SK-N-DZ (cell line): ENCODE results near the gene FKBP9. TPM values are rescaled to one million over a fixed set of nuclear protein-coding genes. Genes with fewer than 3 reads are reported as not detected.
A peak's percentile ranks its signal among the peaks of the same experiment; 100 is the strongest.
"Not testable (repeated sequence)": the region's sequence is repeated elsewhere in the genome, so short reads cannot be mapped to it uniquely, and the experiment has no call there.

Source experiments
- DNase-seq: peaks from one replicate; pipeline ENCODE4 v3.0.0-alpha.2; 2015; ENCODE audit warnings: low spot score
- polyA plus RNA-seq, 2 experiments: library from polyadenylated mRNA; depleted of rRNA; stranded (reverse); fragments of >200 nt; gene quantifications; 2 replicates each; pipeline ENCODE4 v1.2.3, GENCODE V29; 2014

Gene FKBP9
- polyA plus RNA-seq (2014; cell fraction: cytosol; rRNA removed), result 54.6 and 56.6 TPM in 2 replicates
- polyA plus RNA-seq (2014; cell fraction: nucleus; rRNA removed), result 24.3 and 68.4 TPM in 2 replicates

GRCh38 chr7:32957326-32958045 lies at the start of gene FKBP9:
Gene FKBP9 (plus strand): TSS chr7:32957440. CDS start chr7:32957574, 134 bp downstream.
- peak; percentile 82 for DNase-seq

- no peak for DNase-seq
Measured at GRCh38 chr7:32910195-32910594, 47.0 kb upstream of the FKBP9 start.

- no peak for DNase-seq
Measured at GRCh38 chr7:32914184-32914583, 43.1 kb upstream of the FKBP9 start.

- DNase-seq, result no peak
Measured at GRCh38 chr7:32915041-32915536, 42.2 kb upstream of the FKBP9 start.

GRCh38 chr7:32916006-32916405 lies 41.2 kb upstream of the FKBP9 start:
- DNase-seq, result no peak

- DNase-seq, result not testable (repeated sequence)
Measured at GRCh38 chr7:32916994-32917393, 40.2 kb upstream of the FKBP9 start.

GRCh38 chr7:32921896-32922295 lies 35.3 kb upstream of the FKBP9 start:
- DNase-seq, result no peak

- DNase-seq, result no peak
Measured at GRCh38 chr7:32928785-32929298, 28.4 kb upstream of the FKBP9 start.

GRCh38 chr7:32929430-32930143 lies 27.7 kb upstream of the FKBP9 start:
- no peak for DNase-seq

- no peak for DNase-seq
Measured at GRCh38 chr7:32930378-32930777, 26.9 kb upstream of the FKBP9 start.

GRCh38 chr7:32935558-32935957 lies 21.7 kb upstream of the FKBP9 start:
- no peak for DNase-seq

GRCh38 chr7:32936689-32937088 lies 20.6 kb upstream of the FKBP9 start:
- no peak for DNase-seq

- DNase-seq, result no peak
Measured at GRCh38 chr7:32937344-32938174, 19.7 kb upstream of the FKBP9 start.

GRCh38 chr7:32941181-32941580 lies 16.1 kb upstream of the FKBP9 start:
- no peak for DNase-seq

GRCh38 chr7:32941681-32942414 lies 15.4 kb upstream of the FKBP9 start:
- DNase-seq, result no peak

- DNase-seq, result peak; percentile 82
Measured at GRCh38 chr7:32942415-32943251, 14.6 kb upstream of the FKBP9 start.

GRCh38 chr7:32943252-32944030 lies 13.8 kb upstream of the FKBP9 start:
- no peak for DNase-seq

- no peak for DNase-seq
Measured at GRCh38 chr7:32947420-32947983, 9.7 kb upstream of the FKBP9 start.

- no peak for DNase-seq
Measured at GRCh38 chr7:32948202-32948601, 9.0 kb upstream of the FKBP9 start.
